GM19328 (cell line): Measurements from ENCODE around the gene DNHD1.
A peak's percentile ranks its signal among the peaks of the same experiment; 100 is the strongest.

Experiments
- ATAC-seq: cut with Tn5 transposase; IDR thresholded peaks from one replicate; pipeline ENCODE4 v1.9.1; 2021; ENCODE audit warnings: mild to moderate bottlenecking, moderate library complexity; ENCODE audit not compliant: unreplicated experiment

Gene DNHD1

GRCh38 chr11:6608726-6609501 lies 111.8 kb downstream of the DNHD1 start:
- ATAC-seq = no peak

DNA sequence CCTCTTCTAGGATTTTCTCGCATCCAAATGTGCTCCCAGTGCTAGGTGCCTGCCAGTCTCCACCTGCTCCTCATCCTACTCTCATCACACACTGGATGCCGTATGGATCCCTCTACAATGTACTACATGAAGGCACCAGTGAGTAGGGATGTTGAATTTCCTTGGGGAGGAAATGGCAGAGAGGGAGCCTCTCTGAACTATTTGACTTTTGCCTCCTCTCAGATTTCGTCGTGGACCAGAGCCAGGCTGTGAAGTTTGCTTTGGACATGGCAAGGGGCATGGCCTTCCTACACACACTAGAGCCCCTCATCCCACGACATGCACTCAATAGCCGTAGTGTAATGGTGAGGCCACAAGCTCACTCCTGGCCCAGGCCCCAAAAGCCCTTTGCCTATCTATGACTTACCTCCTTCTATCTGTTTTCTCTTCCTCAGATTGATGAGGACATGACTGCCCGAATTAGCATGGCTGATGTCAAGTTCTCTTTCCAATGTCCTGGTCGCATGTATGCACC lies 112.5 kb downstream of the DNHD1 start:
- no peak for ATAC-seq

DNA sequence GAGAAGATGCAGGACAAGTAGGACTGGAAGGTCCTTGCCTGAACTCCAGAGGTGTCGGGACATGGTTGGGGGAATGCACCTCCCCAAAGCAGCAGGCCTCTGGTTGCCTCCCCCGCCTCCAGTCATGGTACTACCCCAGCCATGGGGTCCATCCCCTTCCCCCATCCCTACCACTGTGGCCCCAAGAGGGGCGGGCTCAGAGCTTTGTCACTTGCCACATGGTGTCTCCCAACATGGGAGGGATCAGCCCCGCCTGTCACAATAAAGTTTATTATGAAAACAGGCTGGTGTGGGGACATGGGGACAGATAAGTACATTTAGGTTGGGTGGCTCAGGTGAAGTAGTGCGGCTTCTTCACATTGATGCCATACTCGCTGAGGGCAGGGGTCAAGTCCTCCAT lies 113.5 kb downstream of the DNHD1 start:
- ATAC-seq = no peak

GRCh38 chr11:6611092-6611962 lies 114.2 kb downstream of the DNHD1 start:
- ATAC-seq = no peak

DNA sequence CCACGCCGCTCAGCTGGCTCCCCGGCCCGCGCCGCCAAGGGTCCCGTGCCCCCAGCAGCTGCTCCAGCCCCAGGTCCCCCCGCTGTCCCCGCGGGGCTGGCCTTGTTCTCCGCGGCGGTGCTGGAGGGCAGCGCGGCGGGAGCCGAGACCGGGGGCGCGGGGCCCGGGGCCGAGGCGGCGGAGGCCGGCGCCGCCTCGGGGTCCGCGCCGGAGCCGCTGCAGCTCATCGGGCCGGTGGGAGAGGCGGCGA lies 114.8 kb downstream of the DNHD1 start:
- ATAC-seq = peak; percentile 11

- peak; percentile 87 for ATAC-seq
Measured at GRCh38 chr11:6612213-6613041, 115.3 kb downstream of the DNHD1 start, which contains the start of gene TAF10. Gene TAF10 (minus strand): TSS chr11:6612216. CDS start chr11:6612189, 27 bp downstream.

DNA sequence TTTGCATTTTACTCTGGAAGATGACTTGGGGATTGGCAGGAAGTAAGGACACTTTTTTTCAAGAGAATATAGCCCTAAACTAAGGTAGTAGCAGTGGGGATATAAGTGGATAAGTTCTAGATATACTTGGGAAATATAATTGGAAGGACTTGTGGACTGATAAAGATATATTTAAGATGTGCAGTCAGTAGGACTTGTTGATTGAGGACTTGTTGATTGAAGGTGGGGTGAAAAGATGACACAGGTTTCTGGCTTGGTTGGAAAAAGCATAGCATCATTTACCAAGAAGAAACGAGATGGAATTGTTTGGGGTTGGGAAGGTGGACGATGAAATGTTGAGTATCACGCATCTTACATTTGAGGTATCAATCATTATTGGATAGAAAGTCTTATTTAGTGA lies 116.4 kb downstream of the DNHD1 start:
- ATAC-seq = no peak

DNA sequence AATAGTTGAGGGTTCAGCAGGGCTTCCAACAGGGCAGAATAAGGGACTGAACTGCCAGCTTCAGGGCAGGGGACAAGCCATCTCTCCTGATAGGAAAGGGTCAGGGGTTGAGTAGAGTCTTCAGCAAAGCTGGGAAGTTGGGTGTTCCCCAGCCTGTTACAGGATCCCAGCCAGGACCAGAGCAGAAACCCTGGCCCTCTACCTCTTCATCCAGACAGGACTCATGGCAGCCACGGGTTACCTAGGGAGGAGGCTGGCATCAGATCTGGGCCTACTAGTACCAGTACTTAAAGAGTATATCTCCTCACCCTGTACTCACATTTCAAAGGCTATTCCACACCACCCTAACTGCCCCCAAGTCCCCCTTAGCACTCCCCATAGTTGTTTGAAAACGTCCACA lies 117.4 kb downstream of the DNHD1 start:
- ATAC-seq = no peak

DNA sequence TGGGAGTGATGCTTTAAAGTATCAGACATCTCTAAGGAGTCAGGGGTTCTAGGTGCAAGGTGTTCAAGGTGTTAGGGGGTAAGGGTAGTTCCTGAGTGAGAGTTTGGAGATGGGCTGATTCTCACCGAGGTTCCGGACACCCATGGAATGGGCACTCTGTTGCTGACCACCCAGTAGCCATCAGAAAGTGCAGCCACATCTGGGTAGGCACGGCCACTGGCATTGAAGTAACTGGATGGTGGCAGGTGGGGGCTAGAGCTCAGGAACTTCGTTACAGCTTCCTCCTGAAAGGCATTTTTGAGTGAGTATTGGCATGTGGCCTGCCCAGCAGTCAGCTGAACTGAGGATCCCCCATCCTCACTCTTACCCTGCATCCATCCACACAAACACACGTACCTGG lies 118.0 kb downstream of the DNHD1 start:
- no peak for ATAC-seq

GRCh38 chr11:6615882-6616585 lies 119.0 kb downstream of the DNHD1 start:
- no peak for ATAC-seq

DNA sequence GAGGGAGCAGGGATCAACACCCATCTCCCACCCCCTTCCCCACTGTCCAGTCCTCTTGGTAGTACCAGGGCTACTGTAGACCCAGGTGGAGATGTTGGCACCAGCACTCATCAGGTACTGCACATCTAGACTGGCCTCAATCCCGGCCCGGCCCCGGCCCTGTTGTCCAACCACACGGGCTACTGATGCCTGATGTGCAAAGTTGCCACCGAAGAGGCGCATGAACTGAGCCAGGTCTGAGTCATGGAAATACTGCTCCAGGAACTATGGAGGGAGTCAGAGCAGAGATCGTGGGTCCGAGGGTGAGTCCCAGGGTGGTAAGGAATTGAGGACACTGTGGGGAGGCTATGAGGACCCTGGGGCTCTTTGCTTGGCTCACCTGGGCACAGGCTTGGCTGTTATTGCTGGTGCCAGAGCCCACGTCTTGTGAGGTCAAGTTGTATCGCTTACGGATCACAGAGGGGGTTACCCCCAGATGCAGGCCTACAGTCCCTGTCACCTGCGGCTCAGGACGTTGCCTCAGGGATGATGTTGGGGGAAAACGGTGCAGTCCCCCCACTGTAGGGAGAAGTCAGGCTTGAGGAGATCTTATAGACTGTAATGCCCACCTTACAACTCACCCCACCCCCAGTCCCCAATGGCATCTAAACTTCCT lies 119.6 kb downstream of the DNHD1 start:
- ATAC-seq = no peak

DNA sequence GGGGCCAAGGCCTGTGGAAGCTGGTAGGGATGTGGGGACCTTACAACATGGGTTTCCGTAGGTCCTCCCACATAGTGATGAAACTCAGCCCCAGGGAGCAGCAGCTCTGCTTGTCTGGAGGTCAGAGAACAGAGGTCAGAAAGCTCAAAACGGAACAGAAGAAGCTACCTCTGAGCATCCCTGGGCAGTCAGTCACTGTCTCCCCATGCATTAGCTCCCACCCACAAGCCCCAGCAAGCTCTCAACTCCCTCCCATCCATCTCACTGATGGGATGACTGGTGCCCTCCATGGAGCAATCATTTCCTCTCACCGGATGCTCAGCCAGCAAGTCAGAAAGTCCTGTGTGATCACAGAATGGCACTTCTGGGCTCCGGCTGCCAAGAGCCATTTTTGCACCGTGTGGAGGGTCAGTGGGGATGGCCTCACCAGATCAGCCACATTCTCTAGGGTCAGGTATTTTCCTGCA lies 120.3 kb downstream of the DNHD1 start:
- ATAC-seq = no peak

GRCh38 chr11:6618117-6619003 lies 121.3 kb downstream of the DNHD1 start:
- ATAC-seq = no peak

DNA sequence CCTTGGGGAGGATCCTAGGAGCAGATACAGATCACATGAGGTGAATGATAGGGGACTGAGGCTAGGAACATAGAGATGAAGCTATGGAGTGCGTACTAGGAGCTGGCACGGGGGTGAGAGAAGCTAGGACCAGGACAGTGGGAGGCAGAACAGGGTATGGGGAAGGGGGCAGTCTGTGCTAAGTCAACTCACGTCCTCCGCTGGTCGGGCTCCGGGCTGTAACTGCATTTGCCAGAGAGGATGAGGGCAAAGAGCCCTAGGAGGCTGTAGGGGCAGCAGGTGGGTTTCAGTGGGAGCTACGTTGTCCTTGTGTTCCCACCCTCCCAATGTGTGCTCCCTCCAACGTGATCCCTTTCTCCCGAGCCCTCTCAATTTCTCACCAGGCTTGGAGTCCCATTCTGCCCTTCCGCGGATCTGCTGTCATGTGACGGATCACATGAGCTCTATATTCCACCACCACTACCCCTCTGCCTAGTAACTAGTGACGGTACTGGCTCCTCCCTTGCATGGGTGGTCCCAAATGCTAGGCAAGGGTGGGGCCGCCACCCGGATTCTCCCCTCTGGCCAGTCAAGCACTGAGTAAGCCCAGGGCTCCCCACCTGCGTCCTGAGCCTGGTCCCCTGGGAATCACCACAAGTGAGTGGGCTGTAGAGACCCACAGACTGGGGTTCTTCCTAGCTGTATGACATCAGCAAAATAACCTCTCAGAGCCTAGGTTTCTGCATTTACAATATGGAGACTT lies 122.1 kb downstream of the DNHD1 start, which contains the start of gene TPP1:
TSS of gene TPP1 (minus strand) at position 419 of the 742 bp plus-strand sequence. CDS start at position 397, 22 bp downstream.
- ATAC-seq = peak; percentile 99

DNA sequence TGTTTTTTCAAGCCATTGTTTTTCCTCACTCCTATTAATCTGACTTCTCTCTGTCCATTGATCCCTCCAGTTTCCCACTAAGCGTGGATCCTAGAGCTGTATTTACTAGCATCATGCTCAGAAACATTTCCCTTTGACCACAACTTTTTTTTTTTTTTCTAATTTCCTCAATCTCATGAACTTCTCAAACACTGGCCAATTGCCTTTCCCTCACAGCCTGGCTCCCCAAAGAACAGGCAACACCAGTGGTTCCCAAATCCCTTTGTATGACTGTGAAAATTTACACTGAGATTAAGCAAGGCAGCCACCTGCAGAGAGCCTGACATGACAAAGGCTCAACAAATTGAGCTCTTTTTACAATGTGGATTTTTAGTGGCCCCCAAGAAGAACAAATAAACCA lies 123.6 kb downstream of the DNHD1 start:
- ATAC-seq = no peak
